BJ (cell line): ENCODE data around the gene FBXO10. TPM values are rescaled to one million over a fixed set of nuclear protein-coding genes. Genes with fewer than 3 reads are reported as not detected.

ENCODE experiments used
- CTCF ChIA-PET: fragments of 350-600 bp; formaldehyde crosslinking; extraction: SDS; loops from one replicate; lab custom pipeline; 2021; ENCODE audit warnings: antibody characterized with exemption, inconsistent platforms; lab: Yijun Ruan, JAX
- POLR2A ChIA-PET: fragments of 300-600 bp; sonication (Branson Sonifier 250); formaldehyde crosslinking; extraction: SDS; loops from one replicate; lab custom pipeline; 2021; ENCODE audit warnings: antibody characterized with exemption; lab: Charles Lee
- DNase-seq: peaks from one replicate; pipeline ENCODE4 v3.0.0-alpha.2; 2011; ENCODE audit warnings: low read depth
- H3K27me3 ChIP-seq: 2 replicates; pipeline ENCODE4 v1.6.0; 2011; ENCODE audit warnings: low read length; ENCODE audit not compliant: control insufficient read depth, insufficient read depth
- H3K36me3 ChIP-seq: 2 replicates; pipeline ENCODE4 v1.5.1; 2011; ENCODE audit warnings: low read length; ENCODE audit not compliant: control insufficient read depth, insufficient read depth
- H3K4me3 ChIP-seq: 2 replicates; pipeline ENCODE4 v1.5.1; 2011; ENCODE audit warnings: low read depth, mild to moderate bottlenecking, control low read depth, low read length
- CTCF ChIP-seq: IDR thresholded peaks from 2 replicates; pipeline ENCODE4 v1.5.1; 2011; ENCODE audit warnings: low read depth, mild to moderate bottlenecking, control low read depth, inconsistent platforms, low read length, moderate library complexity; ENCODE audit not compliant: insufficient read depth
- polyA plus RNA-seq: library from polyadenylated mRNA; depleted of rRNA; stranded (reverse); fragments of >200 nt; gene quantifications from 2 replicates; pipeline ENCODE4 v1.2.3, GENCODE V29; 2011

The FBXO10 gene
- polyA plus RNA-seq, 1 experiment: 13.3 TPM

GRCh38 chr9:37547328-37547878 lies 28.8 kb downstream of the FBXO10 start:
- no peak for DNase-seq
- CTCF ChIA-PET: no interaction called here
- POLR2A ChIA-PET: no interaction called here
- H3K36me3 ChIP-seq: no peaks in the 10 kb centered on the region
- TF ChIP-seq CTCF: no peak
- H3K4me3 ChIP-seq: no peak overlapping the region
- H3K27me3 ChIP-seq: no peaks in the 10 kb centered on the region

- Histone ChIP-seq H3K36me3 (peaks cover 5% of the 10 kb centered on the region), H3K4me3 (no peak overlapping the region), H3K27me3 (no peaks in the 10 kb centered on the region)
- DNase-seq: no peak
- POLR2A ChIA-PET: no interaction called here
- no peak for TF ChIP-seq CTCF
- CTCF ChIA-PET: no interaction called here
These were observed 32.7 kb downstream of the FBXO10 start for GRCh38 chr9:37543468-37543867.

DNA sequence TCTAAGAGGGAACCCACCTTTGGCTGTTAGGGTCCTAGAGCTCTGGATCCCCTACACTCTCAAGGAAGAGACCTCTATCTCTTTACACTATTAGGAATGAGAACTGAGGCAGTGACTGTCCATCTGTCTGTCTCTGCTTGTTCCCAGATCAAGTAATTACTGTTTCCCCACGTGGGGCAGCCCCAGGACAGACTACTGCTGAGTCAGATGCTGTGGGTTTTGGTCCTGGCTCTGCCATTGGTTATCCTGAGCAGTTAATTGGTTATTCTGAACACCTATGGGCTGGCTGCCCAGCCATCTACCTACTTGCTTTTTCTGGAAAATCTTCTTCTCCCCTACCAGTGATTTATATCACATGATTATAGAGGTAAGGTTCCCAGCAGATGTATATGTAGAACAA lies 33.3 kb downstream of the FBXO10 start:
- DNase-seq: no peak
- no peak overlapping the region for H3K4me3 ChIP-seq
- TF ChIP-seq CTCF: no peak
- no peaks in the 10 kb centered on the region for H3K27me3 ChIP-seq
- H3K36me3 ChIP-seq: peaks cover 8% of the 10 kb centered on the region
- ChIA-PET POLR2A (no interaction called here), CTCF (interaction anchor here (1.5 kb wide), 1 partner anchor 8 kb away, joined by 5 read pairs; no protein-coding TSS in a partner anchor)

DNA sequence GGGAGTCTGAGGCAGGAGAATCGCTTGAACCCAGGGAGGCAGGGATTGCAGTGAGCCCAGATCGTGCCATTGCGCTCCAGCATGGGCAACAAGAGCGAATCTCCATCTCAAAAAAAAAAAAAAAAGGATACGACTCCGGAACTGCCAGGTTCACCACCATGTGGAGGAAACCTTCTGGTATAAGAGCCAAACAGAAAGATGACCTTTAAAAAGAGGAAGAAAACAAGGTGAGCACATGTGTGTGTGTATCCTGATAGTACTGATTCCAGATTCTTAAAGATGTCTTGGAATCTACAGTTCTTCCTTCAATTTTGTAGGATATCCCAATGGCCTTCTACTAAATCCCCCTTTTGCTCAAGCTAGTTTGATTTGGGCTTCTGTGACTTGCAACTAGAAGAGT lies 33.7 kb downstream of the FBXO10 start:
- no peak for DNase-seq
- Histone ChIP-seq H3K27me3 (no peaks in the 10 kb centered on the region), H3K36me3 (peaks cover 10% of the 10 kb centered on the region), H3K4me3 (no peak overlapping the region)
- ChIA-PET CTCF (interaction anchor here (1.5 kb wide), 1 partner anchor 8 kb away, joined by 5 read pairs; no protein-coding TSS in a partner anchor), POLR2A (interaction anchor here (0.6 kb wide), 1 partner anchor 46 kb away, joined by 4 read pairs; no protein-coding TSS in a partner anchor)
- no peak for TF ChIP-seq CTCF

- Histone ChIP-seq H3K36me3 (peaks cover 15% of the 10 kb centered on the region), H3K4me3 (no peak overlapping the region), H3K27me3 (no peaks in the 10 kb centered on the region)
- ChIA-PET POLR2A (no interaction called here), CTCF (no interaction called here)
- DNase-seq: no peak
- no peak for TF ChIP-seq CTCF
These were observed 34.7 kb downstream of the FBXO10 start for GRCh38 chr9:37541465-37541864.
